ENCODE results near the gene MICU1. TPM values are rescaled to one million over a fixed set of nuclear protein-coding genes. Genes with fewer than 3 reads are reported as not detected.
"Not testable (repeated sequence)": the region's sequence is repeated elsewhere in the genome, so short reads cannot be mapped to it uniquely, and the experiment has no call there.

The MICU1 gene
- total RNA-seq, 2 donors from 2014 or later: 41.0 to 44.8 TPM

- no peak for DNase-seq
- intact Hi-C loops (cut with DNase I): no loop called here
- ATAC-seq: no peak
These were observed 52.8 kb downstream of the MICU1 start for GRCh38 chr10:72573079-72573478.

GRCh38 chr10:72567889-72568640, 57.8 kb downstream of the MICU1 start:
- intact Hi-C loops (cut with DNase I): no loop called here
- peak in 1 of 2 donors; percentile 46 for ATAC-seq

GRCh38 chr10:72567421-72567820, 58.5 kb downstream of the MICU1 start:
- DNase-seq: peak; percentile 35
- peak; percentile 94 to 96 for ATAC-seq
- intact Hi-C loops (cut with DNase I): no loop called here

More at GRCh38 chr10:72567889-72568640, 57.8 kb downstream of the MICU1 start:
- DNase-seq: no peak

- DNase-seq: no peak
- no peak for ATAC-seq
- intact Hi-C loops (cut with DNase I): no loop called here
These were observed 61.3 kb downstream of the MICU1 start for GRCh38 chr10:72564596-72564995.

- ATAC-seq (no peak), DNase-seq (no peak)
- intact Hi-C loops (cut with DNase I): no loop called here
These were observed 62.4 kb downstream of the MICU1 start for GRCh38 chr10:72563327-72563932.

- ATAC-seq (no peak), DNase-seq (no peak)
- intact Hi-C loops (cut with DNase I): no loop called here
These were observed 64.1 kb downstream of the MICU1 start for GRCh38 chr10:72561745-72562166.

- intact Hi-C loops (cut with DNase I): no loop called here
- DNase-seq: no peak
- no peak for ATAC-seq
These were observed 68.5 kb downstream of the MICU1 start for GRCh38 chr10:72557362-72557761.

- ATAC-seq: peak; percentile 41 to 45
- intact Hi-C loops (cut with DNase I): no loop called here
- no peak for DNase-seq
These were observed 73.0 kb downstream of the MICU1 start for GRCh38 chr10:72552857-72553256.

GRCh38 chr10:72550239-72550638, 75.6 kb downstream of the MICU1 start:
- no peak for ATAC-seq
- intact Hi-C loops (cut with DNase I): no loop called here
- no peak for DNase-seq

- intact Hi-C loops (cut with DNase I): loop anchor here in 1 of 2 donors (10.0 kb wide), 1 partner anchor 161 kb away; no protein-coding TSS in a partner anchor
- no peak for DNase-seq
- ATAC-seq: no peak
These were observed 80.3 kb downstream of the MICU1 start for GRCh38 chr10:72545546-72545945.

- intact Hi-C loops (cut with DNase I): loop anchor here in 1 of 2 donors (10.0 kb wide), 1 partner anchor 159 kb away; no protein-coding TSS in a partner anchor
- DNase-seq, ATAC-seq: not testable (repeated sequence)
These were observed 82.0 kb downstream of the MICU1 start for GRCh38 chr10:72543855-72544254.

GRCh38 chr10:72542396-72542815, 83.5 kb downstream of the MICU1 start:
- intact Hi-C loops (cut with DNase I): loop anchor here in 1 of 2 donors (10.0 kb wide), 1 partner anchor 158 kb away; no protein-coding TSS in a partner anchor
- DNase-seq (peak; percentile 22), ATAC-seq (peak in 1 of 2 donors; percentile 73)

- DNase-seq (no peak), ATAC-seq (no peak)
These were observed 84.5 kb downstream of the MICU1 start for GRCh38 chr10:72541337-72541736.

GRCh38 chr10:72540193-72540807, 85.6 kb downstream of the MICU1 start:
- ATAC-seq: no peak
- intact Hi-C loops (cut with DNase I): loop anchor here in 1 of 2 donors (10.0 kb wide), 1 partner anchor 155 kb away; no protein-coding TSS in a partner anchor
- no peak for DNase-seq

More at GRCh38 chr10:72541337-72541736, 84.5 kb downstream of the MICU1 start:
- intact Hi-C loops (cut with DNase I): loop anchor here in 1 of 2 donors (10.0 kb wide), 1 partner anchor 157 kb away; no protein-coding TSS in a partner anchor

GRCh38 chr10:72539137-72539536, 86.7 kb downstream of the MICU1 start:
- DNase-seq (no peak), ATAC-seq (no peak)
- intact Hi-C loops (cut with DNase I): no loop called here

- DNase-seq: no peak
- intact Hi-C loops (cut with DNase I): no loop called here
- ATAC-seq: no peak
These were observed 100.2 kb downstream of the MICU1 start for GRCh38 chr10:72525689-72526088.

GRCh38 chr10:72525277-72525676, 100.6 kb downstream of the MICU1 start:
- no peak for DNase-seq
- intact Hi-C loops (cut with DNase I): no loop called here
- ATAC-seq: no peak

GRCh38 chr10:72524489-72524888, 101.4 kb downstream of the MICU1 start:
- intact Hi-C loops (cut with DNase I): no loop called here
- ATAC-seq: no peak
- no peak for DNase-seq

- intact Hi-C loops (cut with DNase I): no loop called here
- ATAC-seq (no peak), DNase-seq (no peak)
These were observed 101.9 kb downstream of the MICU1 start for GRCh38 chr10:72523932-72524396.

GRCh38 chr10:72523062-72523461, 102.8 kb downstream of the MICU1 start:
- intact Hi-C loops (cut with DNase I): no loop called here
- no peak for ATAC-seq

More at GRCh38 chr10:72523062-72523461, 102.8 kb downstream of the MICU1 start:
- DNase-seq: no peak
